Nephron progenitor cell (in vitro differentiated cells): Measurements from ENCODE around the gene LRRC3C.
A peak's percentile ranks its signal among the peaks of the same experiment; 100 is the strongest.
"Not testable (repeated sequence)": the region's sequence is repeated elsewhere in the genome, so short reads cannot be mapped to it uniquely, and the experiment has no call there.

Source experiments
- DNase-seq: peaks from one replicate; pipeline ENCODE4 v3.0.0; 2021
- H3K27ac Mint-ChIP-seq: 2 replicates; pipeline ENCODE4 v1.8.0; 2021; ENCODE audit warnings: mild to moderate bottlenecking, moderate library complexity, mixed read lengths
- H3K27me3 Mint-ChIP-seq: 2 replicates; pipeline ENCODE4 v1.8.0; 2021; ENCODE audit warnings: mild to moderate bottlenecking, low read depth, mixed read lengths; ENCODE audit not compliant: poor library complexity
- H3K36me3 Mint-ChIP-seq: 2 replicates; pipeline ENCODE4 v1.8.0; 2021; ENCODE audit warnings: low read depth, mixed read lengths
- H3K4me1 Mint-ChIP-seq: 2 replicates; pipeline ENCODE4 v1.8.0; 2021; ENCODE audit warnings: mixed read lengths
- H3K4me3 Mint-ChIP-seq: 2 replicates; pipeline ENCODE4 v1.8.0; 2021; ENCODE audit warnings: mild to moderate bottlenecking, moderate library complexity, mixed read lengths
- H3K9me3 Mint-ChIP-seq: 2 replicates; pipeline ENCODE4 v1.8.0; 2021; ENCODE audit warnings: mild to moderate bottlenecking, moderate library complexity, mixed read lengths
- CTCF ChIP-seq: fragments of 200-600 bp; sonication (generic); IDR thresholded peaks from 2 replicates; pipeline ENCODE4 v1.5.0; 2021; ENCODE audit warnings: antibody characterized with exemption

LRRC3C gene

GRCh38 chr17:39927101-39927928 is at the start of gene LRRC3C, which contains the start of gene ORMDL3:
TSS of gene LRRC3C (plus strand) at chr17:39927732. CDS start at chr17:39941524, 13,792 bp downstream.
TSS of gene ORMDL3 (minus strand) at chr17:39927601. CDS start at chr17:39924203, 3,398 bp downstream.
- H3K9me3 Mint-ChIP-seq: no peaks in the 10 kb centered on the region

GRCh38 chr17:39886102-39886501 is 41.4 kb upstream of the LRRC3C start:
- H3K36me3 Mint-ChIP-seq, H3K4me1 Mint-ChIP-seq, H3K27ac Mint-ChIP-seq, H3K4me3 Mint-ChIP-seq, DNase-seq, H3K9me3 Mint-ChIP-seq: not testable (repeated sequence)
- H3K27me3 Mint-ChIP-seq: peaks cover 71% of the 10 kb centered on the region

More at GRCh38 chr17:39927101-39927928, at the start of gene LRRC3C, which contains the start of gene ORMDL3:
- Mint-ChIP-seq H3K4me3 (peak within 1 kb of the TSS; percentile 94), H3K36me3 (peaks cover 3% of the 10 kb centered on the region), H3K27me3 (peaks cover 17% of the 10 kb centered on the region), H3K4me1 (peaks cover 49% of the 10 kb centered on the region), H3K27ac (peak within 1 kb of the TSS; percentile 89)
- no peak for TF ChIP-seq CTCF
- DNase-seq: peak; percentile 95

- no peaks in the 10 kb centered on the region for H3K36me3 Mint-ChIP-seq
- peaks cover 73% of the 10 kb centered on the region for H3K27me3 Mint-ChIP-seq
- no peak for TF ChIP-seq CTCF
- DNase-seq: no peak
- H3K9me3 Mint-ChIP-seq: no peaks in the 10 kb centered on the region
- no peaks in the 10 kb centered on the region for H3K4me1 Mint-ChIP-seq
- no peak overlapping the region for H3K4me3 Mint-ChIP-seq
- no peak overlapping the region for H3K27ac Mint-ChIP-seq
Measured at GRCh38 chr17:39887078-39887477, 40.5 kb upstream of the LRRC3C start.

GRCh38 chr17:39889200-39889599 is 38.3 kb upstream of the LRRC3C start:
- Mint-ChIP-seq H3K36me3 (no peaks in the 10 kb centered on the region), H3K4me3 (no peak overlapping the region), H3K27ac (no peak overlapping the region), H3K4me1 (no peaks in the 10 kb centered on the region), H3K9me3 (no peaks in the 10 kb centered on the region), H3K27me3 (peaks cover 80% of the 10 kb centered on the region)
- no peak for DNase-seq
- no peak for TF ChIP-seq CTCF

- no peak for TF ChIP-seq CTCF
- no peaks in the 10 kb centered on the region for H3K4me1 Mint-ChIP-seq
- peaks cover 4% of the 10 kb centered on the region for H3K9me3 Mint-ChIP-seq
- no peaks in the 10 kb centered on the region for H3K36me3 Mint-ChIP-seq
- H3K4me3 Mint-ChIP-seq: no peak overlapping the region
- H3K27me3 Mint-ChIP-seq: peaks cover 60% of the 10 kb centered on the region
- H3K27ac Mint-ChIP-seq: no peak overlapping the region
- no peak for DNase-seq
Measured at GRCh38 chr17:39894681-39895376, 32.7 kb upstream of the LRRC3C start.

- Mint-ChIP-seq H3K27me3 (peaks cover 36% of the 10 kb centered on the region), H3K9me3 (peaks cover 4% of the 10 kb centered on the region), H3K27ac (no peak overlapping the region), H3K36me3 (peaks cover 8% of the 10 kb centered on the region), H3K4me3 (no peak overlapping the region), H3K4me1 (no peaks in the 10 kb centered on the region)
- no peak for DNase-seq
- TF ChIP-seq CTCF: no peak
Measured at GRCh38 chr17:39898088-39898487, 29.4 kb upstream of the LRRC3C start.
